ENCODE results near the gene PNPLA4. TPM values are rescaled to one million over a fixed set of nuclear protein-coding genes. Genes with fewer than 3 reads are reported as not detected.

Gene PNPLA4
- total RNA-seq, 1 experiment from 2014 or later: 15.5 TPM

DNA sequence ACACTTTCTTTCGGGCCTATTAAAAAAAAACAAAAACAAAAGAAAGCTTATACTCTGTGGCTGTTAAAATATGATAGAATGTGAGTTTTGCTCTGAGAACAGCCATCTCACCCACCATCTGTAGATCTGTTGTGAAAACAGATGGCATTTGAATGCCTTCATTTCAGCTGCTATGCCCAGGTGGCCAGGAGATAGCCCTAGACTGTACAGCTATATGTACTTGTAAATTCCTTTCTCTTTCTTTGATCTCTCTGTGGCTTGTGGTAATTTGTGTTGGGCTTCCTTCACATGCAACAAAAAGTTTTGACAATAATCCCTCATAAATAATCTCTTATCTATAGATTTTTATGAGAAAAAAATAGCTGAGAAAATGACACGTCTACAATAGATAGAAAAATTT lies 38.1 kb downstream of the PNPLA4 start:
- H3K27ac ChIP-seq (ENCODE audit: low read depth, low read length): no peak overlapping the region
- ChIA-PET RAD21 (ENCODE audit: low non-redundant PET in 1 of 2, low total read pairs in 2 of 2, uncharacterized antibody in 2 of 2, unreplicated experiment in 2 of 2) (no interaction called here), CTCF (no interaction called here), POLR2A (no interaction called here)
- intact Hi-C loops (cut with micrococcal nuclease): no loop called here
- H2AFZ ChIP-seq (ENCODE audit: low read depth, low read length, poor library complexity, severe bottlenecking): no peak overlapping the region
- no peak overlapping the region for H3K9ac ChIP-seq (ENCODE audit: low read length)
- DNase-seq (ENCODE audit: low read depth, low spot score) (no peak), ATAC-seq (no peak)
- H3K9me3 ChIP-seq (ENCODE audit: control insufficient read depth in 1 of 2, insufficient read depth in 1 of 2, low read depth in 1 of 2, low read length in 2 of 2): no peaks in the 10 kb centered on the region
- no peak overlapping the region for H3K4me3 ChIP-seq (replicated peaks in 1 of 2; ENCODE audit: low read depth in 1 of 2, low read length in 2 of 2)
- H3K36me3 ChIP-seq (ENCODE audit: control insufficient read depth in 1 of 2, insufficient read depth in 2 of 2, low read length in 2 of 2): no peaks in the 10 kb centered on the region
- no peaks in the 10 kb centered on the region for H3K9me2 ChIP-seq (ENCODE audit: insufficient read depth)
- no peaks in the 10 kb centered on the region for H3K4me1 ChIP-seq (ENCODE audit: control insufficient read depth in 1 of 2, insufficient read depth in 2 of 2, low read length in 2 of 2)
- H3K4me2 ChIP-seq (ENCODE audit: low read length): no peak overlapping the region
- H4K20me1 ChIP-seq (ENCODE audit: insufficient read depth): no peaks in the 10 kb centered on the region
- H3K79me2 ChIP-seq (ENCODE audit: insufficient read depth, low read length): no peaks in the 10 kb centered on the region
- TF ChIP-seq SP1 (IDR thresholded peaks at IDR 0.05; ENCODE audit: low read depth) (no peak), ZFX (IDR thresholded peaks at IDR 0.05) (no peak)
- no TSS peak for BruUV-seq (replicated peaks)
- H3K27me3 ChIP-seq (ENCODE audit: insufficient read depth, low read length): no peaks in the 10 kb centered on the region

DNA sequence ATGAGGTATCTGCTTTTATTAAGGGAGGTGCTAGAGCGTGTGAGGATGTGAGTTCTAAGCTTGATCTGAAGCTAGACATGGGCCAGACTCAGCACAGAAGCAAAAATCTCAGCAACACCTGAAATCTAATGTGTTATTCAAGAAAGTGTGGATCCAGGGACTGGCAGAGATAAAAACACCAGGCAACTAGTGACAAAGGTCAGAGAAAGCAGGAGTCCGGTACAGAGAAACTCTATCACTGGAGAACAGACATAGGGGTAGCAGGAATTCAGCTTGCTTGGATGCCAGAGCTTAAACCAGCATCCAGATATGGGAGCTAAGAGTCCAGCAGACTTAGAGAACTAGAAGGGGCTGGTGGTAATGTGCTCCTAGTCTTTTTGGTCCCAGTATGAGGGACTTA lies 50.3 kb downstream of the PNPLA4 start:
- Histone ChIP-seq H3K4me1 (ENCODE audit: control insufficient read depth in 1 of 2, insufficient read depth in 2 of 2, low read length in 2 of 2) (no peaks in the 10 kb centered on the region), H3K9me2 (ENCODE audit: insufficient read depth) (no peaks in the 10 kb centered on the region), H2AFZ (ENCODE audit: low read depth, low read length, poor library complexity, severe bottlenecking) (no peak overlapping the region), H3K4me2 (ENCODE audit: low read length) (no peak overlapping the region), H3K9ac (ENCODE audit: low read length) (no peak overlapping the region), H3K79me2 (ENCODE audit: insufficient read depth, low read length) (no peaks in the 10 kb centered on the region), H4K20me1 (ENCODE audit: insufficient read depth) (no peaks in the 10 kb centered on the region), H3K27ac (ENCODE audit: low read depth, low read length) (no peak overlapping the region), H3K4me3 (replicated peaks in 1 of 2; ENCODE audit: low read depth in 1 of 2, low read length in 2 of 2) (no peak overlapping the region), H3K27me3 (ENCODE audit: insufficient read depth, low read length) (no peaks in the 10 kb centered on the region), H3K9me3 (ENCODE audit: control insufficient read depth in 1 of 2, insufficient read depth in 1 of 2, low read depth in 1 of 2, low read length in 2 of 2) (no peaks in the 10 kb centered on the region), H3K36me3 (ENCODE audit: control insufficient read depth in 1 of 2, insufficient read depth in 2 of 2, low read length in 2 of 2) (no peaks in the 10 kb centered on the region)
- ChIA-PET POLR2A (no interaction called here), RAD21 (ENCODE audit: low non-redundant PET in 1 of 2, low total read pairs in 2 of 2, uncharacterized antibody in 2 of 2, unreplicated experiment in 2 of 2) (no interaction called here), CTCF (no interaction called here)
- BruUV-seq (replicated peaks): no TSS peak
- TF ChIP-seq ZFX (IDR thresholded peaks at IDR 0.05) (no peak), CBX3 (IDR thresholded peaks at IDR 0.05; ENCODE audit: low read depth) (no peak), CEBPB (IDR thresholded peaks at IDR 0.05; ENCODE audit: low read depth) (no peak), TCF7L2 (IDR thresholded peaks at IDR 0.05; ENCODE audit: borderline replicate concordance, extremely low read depth, insufficient read depth, insufficient read length) (no peak), ZNF274 (IDR thresholded peaks at IDR 0.05; ENCODE audit: low read depth, low read length) (no peak), POLR2A (IDR thresholded peaks at IDR 0.05; ENCODE audit: borderline replicate concordance, extremely low read depth, insufficient read depth, insufficient read length) (no peak), POLR2AphosphoS5 (IDR thresholded peaks at IDR 0.05; ENCODE audit: low read depth, low read length) (no peak), ELF1 (IDR thresholded peaks at IDR 0.05; ENCODE audit: borderline replicate concordance, low read depth) (no peak), SRF (IDR thresholded peaks at IDR 0.05; ENCODE audit: low read depth) (no peak), YY1 (IDR thresholded peaks at IDR 0.05; ENCODE audit: extremely low read depth, insufficient replicate concordance, low read depth, low read length) (no peak), EZH2phosphoT487 (IDR thresholded peaks at IDR 0.05; ENCODE audit: borderline replicate concordance) (no peak), SIN3A (IDR thresholded peaks at IDR 0.05; ENCODE audit: low read depth) (no peak), RAD21 (IDR thresholded peaks at IDR 0.05; ENCODE audit: low read depth) (no peak), FOSL1 (IDR thresholded peaks at IDR 0.05; ENCODE audit: low read depth) (no peak), JUND (IDR thresholded peaks at IDR 0.05) (no peak)
- TF ChIP-seq, protein P1, sequence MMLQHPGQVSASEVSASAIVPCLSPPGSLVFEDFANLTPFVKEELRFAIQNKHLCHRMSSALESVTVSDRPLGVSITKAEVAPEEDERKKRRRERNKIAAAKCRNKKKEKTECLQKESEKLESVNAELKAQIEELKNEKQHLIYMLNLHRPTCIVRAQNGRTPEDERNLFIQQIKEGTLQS (IDR thresholded peaks at IDR 0.05): no peak
- TF ChIP-seq, protein P2, sequence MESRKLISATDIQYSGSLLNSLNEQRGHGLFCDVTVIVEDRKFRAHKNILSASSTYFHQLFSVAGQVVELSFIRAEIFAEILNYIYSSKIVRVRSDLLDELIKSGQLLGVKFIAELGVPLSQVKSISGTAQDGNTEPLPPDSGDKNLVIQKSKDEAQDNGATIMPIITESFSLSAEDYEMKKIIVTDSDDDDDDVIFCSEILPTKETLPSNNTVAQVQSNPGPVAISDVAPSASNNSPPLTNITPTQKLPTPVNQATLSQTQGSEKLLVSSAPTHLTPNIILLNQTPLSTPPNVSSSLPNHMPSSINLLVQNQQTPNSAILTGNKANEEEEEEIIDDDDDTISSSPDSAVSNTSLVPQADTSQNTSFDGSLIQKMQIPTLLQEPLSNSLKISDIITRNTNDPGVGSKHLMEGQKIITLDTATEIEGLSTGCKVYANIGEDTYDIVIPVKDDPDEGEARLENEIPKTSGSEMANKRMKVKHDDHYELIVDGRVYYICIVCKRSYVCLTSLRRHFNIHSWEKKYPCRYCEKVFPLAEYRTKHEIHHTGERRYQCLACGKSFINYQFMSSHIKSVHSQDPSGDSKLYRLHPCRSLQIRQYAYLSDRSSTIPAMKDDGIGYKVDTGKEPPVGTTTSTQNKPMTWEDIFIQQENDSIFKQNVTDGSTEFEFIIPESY (IDR thresholded peaks at IDR 0.05; ENCODE audit: extremely low read depth, insufficient replicate concordance, low read length): no peak
- TF ChIP-seq, protein P3, sequence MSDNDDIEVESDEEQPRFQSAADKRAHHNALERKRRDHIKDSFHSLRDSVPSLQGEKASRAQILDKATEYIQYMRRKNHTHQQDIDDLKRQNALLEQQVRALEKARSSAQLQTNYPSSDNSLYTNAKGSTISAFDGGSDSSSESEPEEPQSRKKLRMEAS (IDR thresholded peaks at IDR 0.05): no peak
- intact Hi-C loops (cut with micrococcal nuclease): no loop called here
- DNase-seq (ENCODE audit: low read depth, low spot score) (no peak), ATAC-seq (no peak)

All from HCT116 (cell line).